Activated CD4-positive, alpha-beta T cell treated with anti-CD3 and anti-CD28 coated beads, Interleukin-10, Interleukin-2, amounts not matched to agents 100 ng/mL and 50 ng/mL, durations not matched to agents 16 hours and 8 hours (primary cell): ENCODE data around the gene ABCG1.

Experiments used
- DNase-seq: peaks from one replicate; pipeline ENCODE4 v3.0.0-alpha.2; 2020

ABCG1 gene

DNA sequence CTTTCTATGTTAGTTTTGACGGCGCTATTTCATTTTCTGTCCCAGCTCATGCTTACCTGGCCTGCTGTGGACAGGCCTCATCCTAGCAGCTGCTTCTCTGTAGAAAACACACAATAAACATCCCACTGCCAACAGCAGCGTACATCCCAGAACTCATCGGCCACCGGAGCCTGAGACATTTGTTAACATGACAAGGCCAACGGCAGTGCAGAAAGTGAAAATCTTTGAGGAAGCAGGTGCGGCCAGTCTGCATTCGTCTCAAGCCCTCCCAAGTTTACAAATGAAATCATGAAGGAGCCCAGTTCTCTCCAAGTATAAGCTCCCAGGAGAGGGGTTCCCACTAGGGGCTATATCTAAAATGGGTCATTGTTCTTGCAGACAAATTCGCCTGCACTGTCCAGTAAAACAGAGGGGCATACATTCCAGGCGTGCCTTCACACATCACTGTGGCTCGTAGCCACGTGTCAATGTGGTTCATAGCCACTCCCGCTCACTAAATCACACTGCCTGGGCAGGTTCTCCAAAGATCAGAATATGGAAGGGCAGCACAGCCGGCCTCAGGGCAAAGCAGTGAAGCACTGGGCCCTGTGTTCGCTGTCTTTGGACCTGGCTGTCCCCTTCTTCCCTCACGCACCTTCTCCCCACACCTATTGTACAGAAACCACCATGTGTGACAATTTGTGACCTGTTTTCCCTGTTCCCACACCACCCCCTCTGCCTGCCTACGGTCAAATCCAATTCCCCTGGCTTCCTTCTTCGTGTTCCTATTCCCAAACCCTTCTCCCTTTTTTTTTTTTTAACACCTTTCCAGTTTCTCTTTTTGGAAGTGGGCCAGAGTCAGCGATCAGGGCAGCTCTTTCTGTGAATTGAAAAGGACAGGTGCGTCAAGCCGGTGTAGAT lies 27.0 kb upstream of the ABCG1 start:
- no peak for DNase-seq

GRCh38 chr21:42193131-42193671 lies 25.7 kb upstream of the ABCG1 start:
- peak; percentile 84 for DNase-seq

- no peak for DNase-seq
Measured at GRCh38 chr21:42193721-42194120, 25.2 kb upstream of the ABCG1 start.

- no peak for DNase-seq
Measured at GRCh38 chr21:42194863-42195262, 24.1 kb upstream of the ABCG1 start.

- DNase-seq = no peak
Measured at GRCh38 chr21:42195378-42196031, 23.4 kb upstream of the ABCG1 start.

- peak; percentile 32 for DNase-seq
Measured at GRCh38 chr21:42198929-42199867, 19.7 kb upstream of the ABCG1 start.

- no peak for DNase-seq
Measured at GRCh38 chr21:42199868-42200463, 19.0 kb upstream of the ABCG1 start.

DNA sequence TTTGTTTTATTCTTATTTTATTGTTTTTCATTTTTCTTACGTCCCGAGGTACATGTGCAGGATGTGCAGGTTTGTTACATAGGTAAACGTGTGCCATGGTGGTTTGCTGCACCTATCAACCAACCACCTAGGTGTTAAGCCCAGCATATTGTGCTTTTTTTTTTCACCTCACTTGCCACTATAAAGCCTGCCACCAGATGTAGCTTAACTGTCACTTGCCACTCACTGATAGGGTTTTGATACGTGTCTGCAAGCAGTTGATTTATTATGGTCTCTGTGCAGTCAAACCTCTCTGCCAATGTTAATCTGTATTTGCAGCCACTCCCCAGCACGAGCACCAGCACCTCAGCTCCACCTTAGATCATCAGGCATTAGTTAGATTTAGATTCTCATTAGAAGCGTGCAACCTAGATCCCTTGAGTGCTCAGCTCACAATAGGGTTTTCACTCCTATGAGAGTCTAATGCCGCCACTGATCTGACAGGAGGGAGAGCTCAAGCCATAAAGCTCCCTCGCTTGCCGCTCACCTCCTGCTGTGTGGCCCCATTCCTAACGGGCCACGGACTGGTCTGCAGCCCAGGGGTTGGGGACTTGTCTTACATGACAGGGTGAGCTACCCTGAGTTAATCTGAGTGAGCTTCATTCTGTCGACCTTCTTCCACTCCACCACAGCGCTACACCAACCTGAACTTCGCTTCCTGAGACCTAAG lies 17.9 kb upstream of the ABCG1 start:
- no peak for DNase-seq

DNA sequence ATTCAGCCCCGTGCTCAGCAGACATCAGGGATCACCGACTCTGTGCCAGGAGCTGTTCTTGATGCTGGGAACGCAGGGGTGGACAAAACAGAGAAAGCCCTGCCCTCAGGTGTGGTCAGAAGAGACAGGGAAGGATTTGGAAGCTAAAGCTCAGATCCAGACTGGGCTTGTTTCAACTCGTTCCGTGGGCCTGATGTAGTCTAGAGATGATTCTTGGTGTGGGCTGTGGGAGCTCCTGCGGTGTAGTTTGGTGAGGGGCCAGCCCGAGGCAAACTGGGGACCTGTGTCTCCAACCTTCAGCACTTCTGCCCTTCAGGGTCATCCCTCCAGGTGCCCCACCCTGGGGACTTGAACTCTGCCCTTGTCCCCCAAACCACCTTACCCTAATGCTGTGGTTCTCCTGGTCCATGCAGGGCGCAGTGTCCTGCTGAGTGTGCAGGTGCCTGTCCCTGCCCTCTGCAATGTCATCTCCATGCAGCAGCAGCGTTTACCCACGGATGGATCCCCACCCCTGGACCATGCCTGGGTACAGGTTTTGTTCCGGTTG lies 17.3 kb upstream of the ABCG1 start:
- no peak for DNase-seq

DNA sequence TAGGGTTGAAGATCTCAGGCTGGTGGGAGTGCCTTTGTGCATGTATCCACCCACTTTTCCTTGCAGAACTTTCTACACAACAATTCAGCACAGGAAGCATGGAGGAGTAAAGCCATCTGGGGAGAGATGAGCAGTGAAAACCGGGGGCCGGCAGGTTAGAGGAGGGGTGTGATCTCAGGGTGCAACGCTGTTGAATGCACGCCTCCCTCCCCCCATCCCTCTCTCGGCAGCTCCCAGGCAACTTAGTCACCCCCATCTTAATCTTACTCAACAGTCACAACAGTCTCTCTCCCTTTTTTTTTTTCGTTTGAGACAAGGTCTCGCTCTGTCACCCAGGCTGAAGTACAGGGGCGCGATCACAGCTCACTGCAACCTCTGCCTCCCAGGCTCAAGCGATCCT lies 16.6 kb upstream of the ABCG1 start:
- no peak for DNase-seq

DNA sequence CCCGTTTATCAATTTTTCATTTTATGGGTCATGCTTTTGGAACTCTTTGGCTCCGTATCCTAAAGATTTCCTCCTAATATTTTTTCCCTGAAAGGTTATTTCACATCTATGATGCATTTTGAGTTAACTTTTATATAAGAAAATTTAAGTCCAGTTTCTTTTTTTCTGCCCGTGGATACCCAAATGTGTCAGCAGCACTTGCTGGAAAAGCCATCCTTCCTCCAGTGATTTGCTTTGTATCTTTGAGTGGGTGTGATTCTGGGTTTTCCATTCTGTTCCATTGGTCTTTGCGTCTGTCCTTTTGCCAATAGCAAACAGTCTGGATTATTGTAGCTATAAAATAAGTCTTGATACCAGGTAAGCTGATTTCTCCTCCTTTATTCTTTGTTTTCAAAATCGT lies 15.6 kb upstream of the ABCG1 start:
- no peak for DNase-seq

DNA sequence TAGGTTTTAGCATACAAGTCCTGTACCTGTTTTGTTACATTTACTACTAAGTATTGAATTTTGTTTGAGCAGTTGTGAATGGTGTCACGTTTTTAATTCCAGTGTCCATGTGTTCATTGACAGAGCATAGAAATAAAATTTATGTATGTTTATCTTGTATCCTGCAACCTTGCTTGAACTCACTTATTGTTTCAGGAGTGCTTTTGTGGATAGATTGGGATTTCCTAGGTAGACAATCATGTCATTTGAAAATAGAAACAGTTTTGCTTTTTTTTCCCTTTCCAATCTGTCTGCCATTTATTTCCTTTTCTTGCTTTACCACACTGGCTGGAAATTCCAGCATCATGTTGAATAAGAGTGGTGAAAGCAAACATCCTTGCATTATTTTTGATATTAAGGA lies 15.0 kb upstream of the ABCG1 start:
- no peak for DNase-seq

DNA sequence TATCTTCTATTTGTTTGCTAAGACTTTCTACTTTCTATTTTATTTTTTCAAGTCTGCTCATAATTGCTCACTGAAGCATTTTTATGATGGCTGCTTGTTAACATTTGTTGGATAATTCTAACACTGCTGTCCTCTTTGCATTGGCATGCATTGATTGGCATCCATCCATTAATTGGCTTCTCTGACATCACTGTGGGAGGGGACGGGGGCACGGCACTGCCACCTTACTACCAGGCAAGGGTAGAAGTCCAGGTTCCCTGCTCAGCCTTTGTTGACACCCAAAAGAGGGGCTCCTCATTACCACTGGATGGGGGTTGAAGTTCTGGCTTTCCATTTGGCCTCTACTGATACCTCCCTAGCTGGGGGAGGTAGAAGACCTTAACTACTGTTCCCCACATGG lies 11.5 kb upstream of the ABCG1 start:
- no peak for DNase-seq

- DNase-seq = no peak
Measured at GRCh38 chr21:42208036-42208435, 10.9 kb upstream of the ABCG1 start.

GRCh38 chr21:42208801-42209490 lies 10.0 kb upstream of the ABCG1 start:
- no peak for DNase-seq

GRCh38 chr21:42209801-42210479 lies 9.0 kb upstream of the ABCG1 start:
- DNase-seq = no peak

- DNase-seq = no peak
Measured at GRCh38 chr21:42212266-42212665, 6.7 kb upstream of the ABCG1 start.

GRCh38 chr21:42213082-42213774 lies 5.7 kb upstream of the ABCG1 start:
- DNase-seq = no peak

DNA sequence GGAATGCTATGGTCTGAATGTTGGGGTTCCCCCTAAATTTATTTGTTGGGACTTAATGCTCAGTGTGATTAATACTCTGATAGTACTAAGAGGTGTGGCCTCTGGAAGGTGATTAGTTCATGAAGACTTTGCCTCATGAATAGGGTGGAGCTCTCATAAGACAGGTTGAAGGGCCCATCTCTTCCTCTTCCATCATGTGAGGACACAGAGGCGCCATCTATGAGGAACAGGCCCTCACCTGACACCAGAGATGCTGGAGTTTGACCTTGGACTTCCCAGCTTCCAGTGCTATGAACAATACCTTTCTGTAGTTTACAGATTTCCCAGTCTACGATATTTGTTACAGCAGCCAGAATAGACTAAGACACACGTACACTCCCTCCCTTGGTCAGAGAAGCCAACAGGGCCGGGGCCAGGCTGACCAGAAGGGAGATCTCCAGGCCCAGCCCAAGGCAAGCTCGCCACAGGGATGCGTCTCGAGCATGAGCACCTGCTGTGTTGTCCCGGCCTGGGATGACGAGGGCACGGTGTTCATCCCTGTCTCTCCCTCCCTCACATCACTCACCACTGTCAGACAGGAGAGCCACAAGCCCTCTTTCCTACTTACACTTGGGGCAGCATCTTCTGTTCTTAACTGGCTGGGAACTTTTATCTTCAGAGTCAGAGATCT lies 4.7 kb upstream of the ABCG1 start:
- DNase-seq = no peak
